HCT116 (cell line): ENCODE measurements around the gene HDDC3. TPM values are rescaled to one million over a fixed set of nuclear protein-coding genes. Genes with fewer than 3 reads are reported as not detected.

Experiments
- ATAC-seq: fragments of 200-7000 bp; cut with Tn5 transposase; 2 replicates; pipeline ENCODE4 v1.9.1; 2020; ENCODE audit warnings: mild to moderate bottlenecking, moderate library complexity
- BruUV-seq: library from RNA; stranded (reverse); fragments of 400-500 nt; replicated peaks from 2 replicates; lab custom pipeline; 2021; lab: Mats Ljungman, UMichigan
- CTCF ChIA-PET: fragments of 300-600 bp; sonication (Branson Sonifier 250); formaldehyde crosslinking; loops from one replicate; lab custom pipeline; 2021; ENCODE audit warnings: antibody characterized with exemption; lab: Charles Lee
- POLR2A ChIA-PET: fragments of 300-600, 350-600 bp; sonication (Branson Sonifier 250); formaldehyde crosslinking; loops from one replicate; lab custom pipeline; 2021; ENCODE audit warnings: antibody characterized with exemption; lab: Charles Lee
- RAD21 ChIA-PET, 2 experiments: fragments of 300-600 bp; sonication (Branson Sonifier 250); formaldehyde crosslinking; loops; one replicate each; lab custom pipeline; 2023; ENCODE audit warnings: low total read pairs in 2 of 2; ENCODE audit not compliant: uncharacterized antibody in 2 of 2, unreplicated experiment in 2 of 2, low non-redundant PET in 1 of 2; lab: Charles Lee
- DNase-seq: peaks from one replicate; pipeline ENCODE4 v3.0.0-alpha.2; 2010; ENCODE audit warnings: low read depth, low spot score
- H2AFZ ChIP-seq: fragments of 200-600 bp; shearing (Covaris generic), sonication (generic); 2 replicates; pipeline ENCODE4 v1.6.1; 2017; ENCODE audit warnings: low read depth, mixed run types, mixed read lengths, antibody characterized with exemption, low read length; ENCODE audit not compliant: poor library complexity, severe bottlenecking
- H3K27ac ChIP-seq: 2 replicates; pipeline ENCODE4 v1.5.1; 2012; ENCODE audit warnings: low read depth, low read length
- H3K27me3 ChIP-seq: fragments of 200-600 bp; sonication (generic); 2 replicates; pipeline ENCODE4 v1.6.1; 2016; ENCODE audit warnings: mixed run types, low read length, mixed read lengths; ENCODE audit not compliant: insufficient read depth
- H3K36me3 ChIP-seq, 2 experiments: fragments of 200-500 bp in 1 of 2; fragments of 200-600 bp in 1 of 2; sonication (Bioruptor generic) in 1 of 2; sonication (generic) in 1 of 2; 2 replicates each; pipeline versions ENCODE4 v1.5.1 to v1.6.1; 2014 to 2016; ENCODE audit warnings: low read length in 2 of 2, inconsistent platforms in 1 of 2, mixed read lengths in 1 of 2, mixed run types in 1 of 2; ENCODE audit not compliant: insufficient read depth in 2 of 2, control insufficient read depth in 1 of 2
- H3K4me1 ChIP-seq, 2 experiments: fragments of 200-600 bp in 1 of 2; sonication (generic) in 1 of 2; 2 replicates each; pipeline versions ENCODE4 v1.5.1 to v1.6.1; 2012 to 2017; ENCODE audit warnings: low read length in 2 of 2, inconsistent platforms in 1 of 2, mild to moderate bottlenecking in 1 of 2, mixed read lengths in 1 of 2, mixed run types in 1 of 2, moderate library complexity in 1 of 2; ENCODE audit not compliant: insufficient read depth in 2 of 2, control insufficient read depth in 1 of 2
- H3K4me2 ChIP-seq: fragments of 200-600 bp; sonication (generic); 2 replicates; pipeline ENCODE4 v1.6.1; 2017; ENCODE audit warnings: mixed run types, low read length, mixed read lengths
- H3K4me3 ChIP-seq, 2 experiments: fragments of 200-600 bp in 1 of 2; sonication (generic) in 1 of 2; replicated peaks in 1 of 2; 2 replicates each; pipeline ENCODE4 v1.5.1; 2011 to 2016; ENCODE audit warnings: low read length in 2 of 2, control low read depth in 1 of 2, low read depth in 1 of 2, mild to moderate bottlenecking in 1 of 2, mixed read lengths in 1 of 2, mixed run types in 1 of 2
- H3K79me2 ChIP-seq: fragments of 200-600 bp; sonication (generic); 2 replicates; pipeline ENCODE4 v1.6.1; 2017; ENCODE audit warnings: mild to moderate bottlenecking, mixed run types, low read length, moderate library complexity, mixed read lengths; ENCODE audit not compliant: insufficient read depth
- H3K9ac ChIP-seq: fragments of 200-600 bp; sonication (generic); 2 replicates; pipeline ENCODE4 v1.6.1; 2016; ENCODE audit warnings: low read length, mixed read lengths
- H3K9me2 ChIP-seq: fragments of 200-600 bp; sonication (generic), shearing (Covaris generic); 2 replicates; pipeline ENCODE4 v1.6.1; 2017; ENCODE audit warnings: mixed run types, mild to moderate bottlenecking, moderate library complexity; ENCODE audit not compliant: insufficient read depth
- H3K9me3 ChIP-seq, 2 experiments: fragments of 200-500 bp in 1 of 2; fragments of 200-600 bp in 1 of 2; sonication (Bioruptor generic) in 1 of 2; sonication (generic) in 1 of 2; 2 replicates each; pipeline ENCODE4 v1.6.1; 2014 to 2017; ENCODE audit warnings: low read length in 2 of 2, mixed read lengths in 2 of 2, inconsistent platforms in 1 of 2, low read depth in 1 of 2, mild to moderate bottlenecking in 1 of 2, mixed run types in 1 of 2, moderate library complexity in 1 of 2; ENCODE audit not compliant: control insufficient read depth in 1 of 2, insufficient read depth in 1 of 2
- H4K20me1 ChIP-seq: fragments of 200-600 bp; sonication (generic), shearing (Covaris generic); 2 replicates; pipeline ENCODE4 v1.6.1; 2017; ENCODE audit warnings: mixed run types, mild to moderate bottlenecking, moderate library complexity; ENCODE audit not compliant: insufficient read depth
- CBX3 ChIP-seq: IDR thresholded peaks from 2 replicates; pipeline ENCODE4 v1.6.1; 2012; ENCODE audit warnings: low read depth
- CEBPB ChIP-seq: IDR thresholded peaks from 2 replicates; pipeline ENCODE4 v1.6.1; 2012; ENCODE audit warnings: low read depth
- EGR1 ChIP-seq: IDR thresholded peaks from 2 replicates; pipeline ENCODE4 v1.6.1; 2012; ENCODE audit warnings: low read depth
- RAD21 ChIP-seq: IDR thresholded peaks from 2 replicates; pipeline ENCODE4 v1.6.1; 2012; ENCODE audit warnings: low read depth, mild to moderate bottlenecking
- SIN3A ChIP-seq: IDR thresholded peaks from 2 replicates; pipeline ENCODE4 v1.6.1; 2012; ENCODE audit warnings: low read depth
- SP1 ChIP-seq: IDR thresholded peaks from 2 replicates; pipeline ENCODE4 v1.6.1; 2012; ENCODE audit warnings: low read depth
- SRF ChIP-seq: IDR thresholded peaks from 2 replicates; pipeline ENCODE4 v1.6.1; 2012; ENCODE audit warnings: low read depth
- TCF7L2 ChIP-seq: IDR thresholded peaks from 2 replicates; pipeline ENCODE4 v1.7.0; 2011; ENCODE audit warnings: borderline replicate concordance, inconsistent platforms; ENCODE audit not compliant: insufficient read depth, insufficient read length; ENCODE audit errors: extremely low read depth
- ZFX ChIP-seq: fragments of 450-650 bp; IDR thresholded peaks from 2 replicates; pipeline ENCODE4 v1.6.1; 2017
- ZNF274 ChIP-seq: fragments of 200-500 bp; sonication (Bioruptor generic); IDR thresholded peaks from 2 replicates; pipeline ENCODE4 v1.6.1; 2014; ENCODE audit warnings: mild to moderate bottlenecking, low read depth, low read length, inconsistent platforms
- intact Hi-C: fragments of 100-400 bp; cut with micrococcal nuclease; formaldehyde crosslinking; loops from 2 replicates; pipeline ENCODE4 v1.10.0; 2022
- total RNA-seq: library from RNA; stranded (reverse); gene quantifications from one replicate; pipeline ENCODE4 v1.2.1, GENCODE V29; 2021; ENCODE audit not compliant: unreplicated experiment
- TF ChIP-seq, protein P1 (sequence below): IDR thresholded peaks from 2 replicates; pipeline ENCODE4 v1.6.1; 2012
- TF ChIP-seq, protein P2 (sequence below): IDR thresholded peaks from 2 replicates; pipeline ENCODE4 v1.6.1; 2011; ENCODE audit warnings: mild to moderate bottlenecking, low read length, moderate library complexity; ENCODE audit not compliant: insufficient replicate concordance; ENCODE audit errors: extremely low read depth
- TF ChIP-seq, protein P3 (sequence below): IDR thresholded peaks from 2 replicates; pipeline ENCODE4 v1.6.1; 2012

The HDDC3 gene
- total RNA-seq, 1 experiment from 2014 or later: 20.4 TPM

DNA sequence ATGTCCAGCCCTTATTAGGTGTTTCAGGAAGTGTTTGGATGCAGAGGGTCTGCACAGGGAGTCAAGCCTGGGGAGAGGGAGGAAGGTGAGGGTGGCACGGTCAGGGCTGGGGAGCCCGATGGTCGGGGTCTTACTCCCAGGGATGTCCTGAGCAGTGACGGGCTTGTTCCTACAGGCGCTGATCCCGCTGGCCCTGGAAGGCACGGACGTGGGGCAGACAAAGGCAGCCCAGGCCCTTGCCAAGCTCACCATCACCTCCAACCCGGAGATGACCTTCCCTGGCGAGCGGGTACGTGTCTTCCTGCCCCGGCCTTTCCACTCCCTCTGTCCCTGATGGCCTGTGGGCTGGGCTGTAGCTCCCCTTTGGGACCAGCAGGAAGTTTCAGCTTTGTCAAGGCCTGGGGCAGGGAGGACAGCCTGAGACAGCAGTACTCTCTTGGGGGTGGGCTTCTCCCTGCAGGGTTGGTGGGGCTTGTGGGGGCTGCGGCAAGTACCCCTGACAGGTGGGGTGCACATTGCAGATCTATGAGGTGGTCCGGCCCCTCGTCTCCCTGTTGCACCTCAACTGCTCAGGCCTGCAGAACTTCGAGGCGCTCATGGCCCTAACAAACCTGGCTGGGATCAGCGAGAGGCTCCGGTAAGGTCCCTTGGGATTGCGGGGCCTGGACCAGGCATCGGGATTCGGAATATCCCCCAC is 17.8 kb upstream of the HDDC3 start:
- Histone ChIP-seq H3K27ac (no peak overlapping the region), H2AFZ (no peak overlapping the region)

More for the DNA sequence above, 17.8 kb upstream of the HDDC3 start:
- TF ChIP-seq, protein P1, sequence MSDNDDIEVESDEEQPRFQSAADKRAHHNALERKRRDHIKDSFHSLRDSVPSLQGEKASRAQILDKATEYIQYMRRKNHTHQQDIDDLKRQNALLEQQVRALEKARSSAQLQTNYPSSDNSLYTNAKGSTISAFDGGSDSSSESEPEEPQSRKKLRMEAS: no peak
- no peak for TF ChIP-seq ZFX
- no peak for TF ChIP-seq SIN3A
- TF ChIP-seq TCF7L2: no peak
- no peak for TF ChIP-seq RAD21
- no peak for TF ChIP-seq EGR1
- TF ChIP-seq CEBPB: no peak
- TF ChIP-seq, protein P2, sequence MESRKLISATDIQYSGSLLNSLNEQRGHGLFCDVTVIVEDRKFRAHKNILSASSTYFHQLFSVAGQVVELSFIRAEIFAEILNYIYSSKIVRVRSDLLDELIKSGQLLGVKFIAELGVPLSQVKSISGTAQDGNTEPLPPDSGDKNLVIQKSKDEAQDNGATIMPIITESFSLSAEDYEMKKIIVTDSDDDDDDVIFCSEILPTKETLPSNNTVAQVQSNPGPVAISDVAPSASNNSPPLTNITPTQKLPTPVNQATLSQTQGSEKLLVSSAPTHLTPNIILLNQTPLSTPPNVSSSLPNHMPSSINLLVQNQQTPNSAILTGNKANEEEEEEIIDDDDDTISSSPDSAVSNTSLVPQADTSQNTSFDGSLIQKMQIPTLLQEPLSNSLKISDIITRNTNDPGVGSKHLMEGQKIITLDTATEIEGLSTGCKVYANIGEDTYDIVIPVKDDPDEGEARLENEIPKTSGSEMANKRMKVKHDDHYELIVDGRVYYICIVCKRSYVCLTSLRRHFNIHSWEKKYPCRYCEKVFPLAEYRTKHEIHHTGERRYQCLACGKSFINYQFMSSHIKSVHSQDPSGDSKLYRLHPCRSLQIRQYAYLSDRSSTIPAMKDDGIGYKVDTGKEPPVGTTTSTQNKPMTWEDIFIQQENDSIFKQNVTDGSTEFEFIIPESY: no peak
- no peak for TF ChIP-seq SP1
- no peak for TF ChIP-seq ZNF274
- TF ChIP-seq, protein P3, sequence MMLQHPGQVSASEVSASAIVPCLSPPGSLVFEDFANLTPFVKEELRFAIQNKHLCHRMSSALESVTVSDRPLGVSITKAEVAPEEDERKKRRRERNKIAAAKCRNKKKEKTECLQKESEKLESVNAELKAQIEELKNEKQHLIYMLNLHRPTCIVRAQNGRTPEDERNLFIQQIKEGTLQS: no peak
- TF ChIP-seq CBX3: no peak
- no peak for TF ChIP-seq SRF
- intact Hi-C loops: no loop called here
- no peaks in the 10 kb centered on the region for H3K79me2 ChIP-seq
- peaks cover 22 to 40% of the 10 kb centered on the region in 2 experiments for H3K36me3 ChIP-seq
- ChIA-PET CTCF (no interaction called here), RAD21 (no interaction called here), POLR2A (interaction anchor here (1.5 kb wide), 1 partner anchor 15 kb away, joined by 4 read pairs; the partner anchor contains the start of gene UNC45A)
- no peaks in the 10 kb centered on the region for H3K9me2 ChIP-seq
- H3K4me2 ChIP-seq: no peak overlapping the region
- ATAC-seq (no peak), DNase-seq (no peak)
- H3K9me3 ChIP-seq: no peaks in the 10 kb centered on the region
- no peak overlapping the region for H3K9ac ChIP-seq
- H3K4me3 ChIP-seq: no peak overlapping the region
- no peaks in the 10 kb centered on the region for H3K27me3 ChIP-seq
- no peaks in the 10 kb centered on the region for H4K20me1 ChIP-seq
- peaks cover 5 to 23% of the 10 kb centered on the region in 2 experiments; a peak in 3 of 4 replicates for H3K4me1 ChIP-seq
- BruUV-seq: no TSS peak
